HepG2 (cell line): Measurements from ENCODE around the gene EVA1C. TPM values are rescaled to one million over a fixed set of nuclear protein-coding genes. Genes with fewer than 3 reads are reported as not detected.
"Not testable (repeated sequence)": the region's sequence is repeated elsewhere in the genome, so short reads cannot be mapped to it uniquely, and the experiment has no call there.

Source experiments
- ATAC-seq: fragments of 200-7000 bp; cut with Tn5 transposase; 3 replicates; pipeline ENCODE4 v1.9.1; 2020; ENCODE audit warnings: mild to moderate bottlenecking, moderate library complexity
- BruUV-seq: library from RNA; stranded (reverse); fragments of 400-500 nt; replicated peaks from 2 replicates; lab custom pipeline; 2021; lab: Mats Ljungman, UMichigan
- CTCF ChIA-PET: fragments of 300-600 bp; formaldehyde crosslinking; extraction: SDS; loops from one replicate; lab custom pipeline; 2021; ENCODE audit warnings: low total read pairs, inconsistent platforms, low intra/inter-chr PET ratio; lab: Yijun Ruan, JAX
- POLR2A ChIA-PET: fragments of 350-600 bp; sonication (Branson Sonifier 250); formaldehyde crosslinking; loops from one replicate; lab custom pipeline; 2020; ENCODE audit warnings: antibody characterized with exemption, inconsistent platforms; lab: Yijun Ruan, JAX
- DNase-seq: peaks from one replicate; pipeline ENCODE4 v3.0.0-alpha.2; 2015; ENCODE audit warnings: low spot score
- FAIRE-seq: peaks from 3 replicates; lab custom pipeline; 2011; peaks lifted over from hg19 to GRCh38; lab: Jason Lieb, UNC
- H2AFZ ChIP-seq: one replicate; pipeline ENCODE4 v1.6.1; 2011; ENCODE audit warnings: low read length, inconsistent platforms
- H3K27ac ChIP-seq: fragments of 300-600 bp; 3 replicates; pipeline ENCODE4 v1.8.0; 2011; ENCODE audit warnings: mixed run types, mild to moderate bottlenecking, mixed read lengths, low read length, inconsistent platforms; ENCODE audit not compliant: insufficient read depth; ENCODE audit errors: extremely low read length
- H3K27me3 ChIP-seq, 2 experiments: fragments of 200-600 bp in 1 of 2; 2 replicates in 1 of 2; 3 replicates in 1 of 2; pipeline versions ENCODE4 v1.6.0 to v1.8.0; 2011; ENCODE audit warnings: low read length in 2 of 2, mild to moderate bottlenecking in 2 of 2, moderate library complexity in 2 of 2, inconsistent platforms in 1 of 2; ENCODE audit not compliant: insufficient read depth in 2 of 2, control insufficient read depth in 1 of 2
- H3K36me3 ChIP-seq, 2 experiments: fragments of 200-600 bp in 1 of 2; replicated peaks in 1 of 2; 2 replicates in 1 of 2; 3 replicates in 1 of 2; pipeline versions ENCODE4 v1.5.1 to v1.8.0; 2011; ENCODE audit warnings: low read length in 2 of 2, inconsistent platforms in 1 of 2; ENCODE audit not compliant: insufficient read depth in 2 of 2, control insufficient read depth in 1 of 2
- H3K4me1 ChIP-seq: 2 replicates; pipeline ENCODE4 v1.5.1; 2012; ENCODE audit warnings: low read length, inconsistent platforms; ENCODE audit not compliant: insufficient read depth
- H3K4me2 ChIP-seq: 2 replicates; pipeline ENCODE4 v1.6.0; 2011; ENCODE audit warnings: low read depth, low read length, inconsistent platforms
- H3K4me3 ChIP-seq, 3 experiments: fragments of 200-600 bp in 1 of 3; sonication (generic), shearing (Covaris generic) in 1 of 3; replicated peaks in 1 of 3; 2 replicates each; pipeline ENCODE4 v1.5.1; 2011 to 2016; ENCODE audit warnings: low read length in 3 of 3, inconsistent platforms in 2 of 3, low read depth in 2 of 3, mild to moderate bottlenecking in 2 of 3, control low read depth in 1 of 3, mixed read lengths in 1 of 3; ENCODE audit not compliant: insufficient read depth in 1 of 3
- H3K79me2 ChIP-seq: one replicate; pipeline ENCODE4 v1.6.1; 2011; ENCODE audit warnings: low read length, inconsistent platforms; ENCODE audit not compliant: insufficient read depth
- H3K9ac ChIP-seq: 2 replicates; pipeline ENCODE4 v1.6.0; 2011; ENCODE audit warnings: mild to moderate bottlenecking, low read depth, low read length, inconsistent platforms; ENCODE audit not compliant: insufficient read depth
- H3K9me3 ChIP-seq: 2 replicates; pipeline ENCODE4 v1.5.1; 2012; ENCODE audit warnings: mild to moderate bottlenecking, low read length
- H4K20me1 ChIP-seq: 2 replicates; pipeline ENCODE4 v1.6.0; 2011; ENCODE audit warnings: inconsistent platforms, mild to moderate bottlenecking, low read length, moderate library complexity; ENCODE audit not compliant: insufficient read depth
- ISL2 ChIP-seq: sonication (generic); formaldehyde crosslinking; IDR thresholded peaks from 2 replicates; pipeline ENCODE4 v1.5.0; 2020; ENCODE audit warnings: missing genetic modification reagents
- MED13 ChIP-seq: sonication (generic); formaldehyde crosslinking; IDR thresholded peaks from 2 replicates; pipeline ENCODE4 v1.5.0; 2020; ENCODE audit warnings: missing genetic modification reagents
- ZBTB4 ChIP-seq: sonication (generic); formaldehyde crosslinking; IDR thresholded peaks from 2 replicates; pipeline ENCODE4 v1.4.0; 2020; ENCODE audit warnings: missing genetic modification reagents, mild to moderate bottlenecking, borderline replicate concordance
- ZNF224 ChIP-seq: sonication (generic); formaldehyde crosslinking; IDR thresholded peaks from 2 replicates; pipeline ENCODE4 v1.5.0; 2020; ENCODE audit warnings: mild to moderate bottlenecking, missing genetic modification reagents
- WGBS: methylation state at CpG from one replicate; pipeline ENCODE4 v1.1.6; 2017; ENCODE audit warnings: low lambda C conversion rate; 5-methylcytosine and 5-hydroxymethylcytosine counted together
- in situ Hi-C: cut with HindIII; loops from 2 replicates; pipeline ENCODE4 v1.10.0; 2017; ENCODE audit warnings: low pct_unique_long_range_greater_than_20kb; ENCODE audit not compliant: extremely low pct_ligation_motif_present
- intact Hi-C: fragments of 100-400 bp; cut with micrococcal nuclease; formaldehyde crosslinking; loops from one replicate; pipeline ENCODE4 v1.10.0; 2022; ENCODE audit not compliant: unreplicated experiment
- polyA plus RNA-seq, 8 experiments: library from polyadenylated mRNA; depleted of rRNA in 3 of 8; stranded (reverse) in 7 of 8; unstranded in 1 of 8; fragments of >200 nt; fragmentation: Illumina TruSeq in 4 of 8; extraction: Trizol in 4 of 8; gene quantifications; 2 replicates each; pipeline versions ENCODE4 v1.2.1 to v1.2.3, GENCODE V29; 2011 to 2016; ENCODE audit warnings: low read depth in 4 of 8, missing spikeins in 1 of 8, mixed read lengths in 1 of 8; ENCODE audit not compliant: insufficient read depth in 1 of 8
- total RNA-seq, 5 experiments: library from RNA; depleted of rRNA; stranded (reverse); fragments of >200 nt; fragmentation: Illumina TruSeq; extraction: Trizol; gene quantifications; 2 replicates each; pipeline ENCODE4 v1.2.3, GENCODE V29; 2016; ENCODE audit warnings: low read depth in 1 of 5

Gene EVA1C
- total and polyA plus RNA-seq, 2 of the 13 experiments (the other 11 are each of a cell fraction or from before 2014, with no cell fraction given), result 0.29 to 0.34 TPM

GRCh38 chr21:32389337-32390015, 23.0 kb upstream of the EVA1C start (continued):
- TF ChIP-seq ZBTB4 (CRISPR knock-in tag), result no peak
- no peak for TF ChIP-seq MED13 (CRISPR knock-in tag)
- no peak for TF ChIP-seq ISL2 (CRISPR knock-in tag)
- no peak for TF ChIP-seq ZNF224 (CRISPR knock-in tag)

- H3K4me3 ChIP-seq, H4K20me1 ChIP-seq, FAIRE-seq, H3K9me3 ChIP-seq, H2AFZ ChIP-seq, intact Hi-C loops, H3K27me3 ChIP-seq, BruUV-seq, POLR2A ChIA-PET, ATAC-seq, H3K9ac ChIP-seq, CTCF ChIA-PET, in situ Hi-C loops, DNase-seq, H3K27ac ChIP-seq, H3K4me2 ChIP-seq: not testable (repeated sequence)
- WGBS, result 92% methylated on average over 11 of the region's 11 CpGs
- Histone ChIP-seq H3K4me1 (peaks cover 66% of the 10 kb centered on the region), H3K36me3 (peaks cover 10 to 25% of the 10 kb centered on the region in 2 experiments; a peak in 4 of 5 replicates), H3K79me2 (peaks cover 56% of the 10 kb centered on the region)
Observed at GRCh38 chr21:32390537-32391224, 21.8 kb upstream of the EVA1C start.
